Hematopoietic multipotent progenitor cell treated with erythropoietin and hydrocortisone succinate and interleukin-3 and kit ligand, for 15 days (in vitro differentiated cells): ENCODE measurements around the gene PHF23.
"Not testable (repeated sequence)": the region's sequence is repeated elsewhere in the genome, so short reads cannot be mapped to it uniquely, and the experiment has no call there.

Experiments
- DNase-seq: peaks from one replicate; pipeline ENCODE4 v3.0.0-alpha.2; 2015; ENCODE audit warnings: low spot score

The PHF23 gene

GRCh38 chr17:7258731-7259554 is 19.7 kb upstream of the PHF23 start:
- DNase-seq = peak; percentile 51

GRCh38 chr17:7256766-7257456 is 17.7 kb upstream of the PHF23 start:
- no peak for DNase-seq

DNA sequence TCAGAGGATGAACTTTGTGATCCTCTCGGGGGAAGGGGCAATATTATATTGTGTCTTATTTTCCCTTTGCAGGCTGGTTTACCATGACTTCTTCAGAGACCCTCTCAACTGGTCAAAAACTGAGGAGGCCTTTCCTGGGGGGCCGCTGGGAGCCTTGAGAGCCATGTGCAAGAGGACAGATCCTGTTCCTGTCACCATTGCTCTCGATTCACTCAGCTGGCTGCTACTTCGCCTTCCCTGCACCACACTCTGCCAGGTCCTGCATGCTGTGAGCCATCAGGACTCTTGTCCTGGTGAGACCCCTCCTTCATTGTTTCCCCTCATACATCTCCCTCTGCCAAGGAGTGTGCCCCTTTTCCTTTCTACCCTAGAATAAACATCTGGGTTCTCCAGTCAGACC is 15.3 kb upstream of the PHF23 start:
- DNase-seq = no peak

DNA sequence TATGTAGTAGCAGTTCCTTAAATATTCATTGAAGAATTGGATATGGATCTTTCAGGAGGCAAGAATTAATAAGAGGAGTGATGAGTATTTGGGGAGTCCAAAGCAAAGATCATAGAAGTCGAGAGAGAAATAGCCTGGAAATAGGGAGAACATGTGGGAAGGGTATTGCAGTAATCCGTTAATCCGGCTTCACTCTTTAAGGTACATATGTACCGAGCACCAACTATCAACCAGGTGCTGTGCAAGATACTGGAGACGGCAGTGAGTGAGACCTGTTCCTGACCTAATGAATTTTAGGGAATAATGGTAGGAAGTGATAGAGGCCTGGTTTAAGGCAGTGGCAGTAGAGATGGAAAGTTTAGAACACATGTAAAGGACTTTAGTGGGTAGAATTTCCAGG is 13.8 kb upstream of the PHF23 start:
- no peak for DNase-seq

GRCh38 chr17:7252176-7253043 is 13.2 kb upstream of the PHF23 start, which contains the start of gene ELP5:
ELP5 (plus strand) TSS chr17:7252215; CDS start chr17:7252551, 336 bp downstream.
- DNase-seq = peak; percentile 90

- DNase-seq = peak; percentile 99
Observed at GRCh38 chr17:7251661-7252175, 12.5 kb upstream of the PHF23 start, which contains the start of gene CTDNEP1. CTDNEP1 (minus strand) TSS chr17:7251734; CDS start chr17:7251296, 438 bp downstream.

GRCh38 chr17:7250695-7251627 is 11.7 kb upstream of the PHF23 start:
- peak; percentile 11 for DNase-seq

DNA sequence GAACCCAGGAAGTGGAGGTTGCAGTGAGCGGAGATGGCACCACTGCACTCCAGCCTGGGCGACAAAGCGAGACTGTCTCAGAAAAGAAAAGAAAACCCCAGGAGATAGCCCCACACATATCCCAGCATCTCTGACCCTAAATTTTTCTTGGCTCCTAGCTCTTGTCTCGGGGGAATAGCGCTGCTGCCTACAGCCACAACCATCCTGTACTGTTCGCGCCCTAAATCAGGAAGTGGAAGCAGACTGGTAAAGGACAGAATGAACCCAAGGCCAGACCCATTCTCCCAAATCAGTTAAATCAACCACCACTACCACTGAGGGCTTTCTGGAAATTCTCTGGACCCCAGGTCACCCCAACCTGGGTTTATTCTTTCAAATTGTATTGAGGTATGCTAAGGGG is 10.6 kb upstream of the PHF23 start:
- no peak for DNase-seq

GRCh38 chr17:7249214-7249613 is 10.0 kb upstream of the PHF23 start:
- no peak for DNase-seq

DNA sequence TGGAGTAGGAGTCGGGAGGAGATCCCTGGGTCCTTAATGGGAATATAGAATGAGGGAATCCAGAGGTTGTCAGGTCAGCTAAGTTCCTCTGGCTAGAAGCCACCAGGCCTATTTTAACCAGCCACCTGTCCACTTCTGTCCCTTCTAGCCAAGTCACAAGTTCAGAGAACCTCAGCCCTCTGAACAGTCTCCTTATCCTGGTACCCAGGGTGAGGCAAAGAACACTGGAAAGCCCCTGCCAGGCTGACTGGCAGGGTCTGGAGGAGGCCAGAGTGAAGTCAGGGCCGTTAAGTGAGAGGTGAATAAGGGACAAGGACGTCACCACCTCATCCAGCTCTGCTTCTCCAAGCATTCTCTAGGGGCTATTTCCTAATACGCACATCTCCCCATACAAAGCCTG is 9.5 kb upstream of the PHF23 start:
- no peak for DNase-seq

DNA sequence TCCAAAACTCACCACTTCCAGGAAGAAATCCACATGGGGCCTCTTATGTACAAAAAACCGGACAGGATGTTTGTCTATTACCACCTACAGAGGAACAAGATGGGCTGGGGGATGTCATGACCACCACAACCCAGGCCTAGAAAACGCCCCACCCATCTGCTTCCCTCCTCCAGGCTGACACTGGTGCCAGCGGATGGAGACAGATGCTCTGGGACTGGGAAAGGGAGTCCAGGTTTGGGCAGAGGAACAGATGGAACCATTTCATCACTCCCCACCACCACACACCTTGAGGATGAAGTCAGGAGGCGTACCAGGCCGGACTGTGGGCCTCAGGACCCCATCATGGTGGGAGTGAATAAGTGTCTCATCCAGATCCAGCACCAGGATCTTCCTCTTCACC is 7.5 kb upstream of the PHF23 start:
- no peak for DNase-seq

DNA sequence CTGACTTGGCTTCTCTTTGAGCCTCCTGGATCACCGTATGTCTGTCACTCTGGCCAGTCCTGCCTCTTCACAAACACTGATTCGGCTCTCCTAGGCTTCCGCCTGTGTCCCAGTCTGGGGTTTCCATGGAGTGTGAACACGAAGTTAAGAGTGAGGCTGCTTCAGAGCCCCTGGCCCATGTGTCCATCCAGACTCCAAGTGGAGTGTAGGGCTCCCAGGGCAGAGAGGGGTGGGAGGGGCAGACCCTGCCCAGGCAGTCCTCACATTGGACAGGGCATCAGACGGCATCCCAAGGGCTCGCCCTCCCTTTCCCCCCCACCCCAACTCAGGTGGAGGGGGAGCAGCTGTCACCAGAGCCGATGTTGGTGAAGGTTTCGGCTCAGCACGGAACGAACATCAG is 4.6 kb upstream of the PHF23 start:
- not testable (repeated sequence) for DNase-seq

- DNase-seq = no peak
Observed at GRCh38 chr17:7243453-7243729, 4.1 kb upstream of the PHF23 start.

GRCh38 chr17:7242717-7243452 is 3.6 kb upstream of the PHF23 start:
- DNase-seq = peak; percentile 97

DNA sequence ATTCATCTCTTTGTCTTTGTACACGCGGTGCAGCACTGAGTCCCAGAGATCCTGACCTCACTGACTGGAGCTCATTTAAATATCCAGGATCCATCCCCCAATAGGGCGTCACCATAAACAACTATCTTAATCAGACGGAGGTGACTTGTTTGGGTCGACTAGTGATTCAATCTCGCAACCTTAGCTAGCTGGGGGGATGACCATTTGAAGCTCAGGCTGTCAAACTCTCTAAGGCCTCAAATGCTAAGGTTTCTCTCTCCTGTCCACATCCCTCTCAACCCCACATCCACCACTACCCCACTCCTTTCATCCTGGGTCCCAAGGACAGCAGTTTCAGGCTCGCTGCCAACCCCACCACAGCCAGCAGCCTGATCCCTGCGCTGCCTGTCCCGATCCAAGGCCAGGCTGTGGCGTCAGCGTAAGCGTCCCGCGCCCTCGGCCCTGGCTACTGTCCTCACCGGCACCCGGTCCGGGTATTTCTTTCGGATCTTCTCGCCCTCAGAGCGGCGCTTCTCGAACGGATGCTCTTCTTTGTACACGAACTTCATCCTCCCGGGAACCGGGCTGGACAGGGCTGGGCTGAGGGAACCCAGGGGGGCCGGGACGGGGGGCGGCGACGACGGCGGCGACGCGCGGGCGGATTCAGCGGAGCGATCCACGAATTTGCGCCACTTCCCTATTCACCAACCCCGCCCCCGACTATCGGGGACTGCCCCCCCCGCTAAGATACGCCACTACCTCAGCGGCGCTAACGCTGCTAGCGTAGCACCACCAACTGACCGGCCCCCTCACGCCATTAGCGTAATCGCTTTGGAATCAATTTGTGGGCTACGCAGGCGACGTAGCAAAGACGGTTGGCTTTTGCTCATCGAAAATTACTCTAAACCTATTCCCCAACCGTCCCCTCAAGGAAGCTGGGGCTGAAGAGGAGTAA is 2.8 kb upstream of the PHF23 start, which contains the start of gene GABARAP:
GABARAP (minus strand) TSS at position 667 of the 934 bp plus-strand sequence; CDS start at position 548, 119 bp downstream.
- peak; percentile 97 for DNase-seq

DNA sequence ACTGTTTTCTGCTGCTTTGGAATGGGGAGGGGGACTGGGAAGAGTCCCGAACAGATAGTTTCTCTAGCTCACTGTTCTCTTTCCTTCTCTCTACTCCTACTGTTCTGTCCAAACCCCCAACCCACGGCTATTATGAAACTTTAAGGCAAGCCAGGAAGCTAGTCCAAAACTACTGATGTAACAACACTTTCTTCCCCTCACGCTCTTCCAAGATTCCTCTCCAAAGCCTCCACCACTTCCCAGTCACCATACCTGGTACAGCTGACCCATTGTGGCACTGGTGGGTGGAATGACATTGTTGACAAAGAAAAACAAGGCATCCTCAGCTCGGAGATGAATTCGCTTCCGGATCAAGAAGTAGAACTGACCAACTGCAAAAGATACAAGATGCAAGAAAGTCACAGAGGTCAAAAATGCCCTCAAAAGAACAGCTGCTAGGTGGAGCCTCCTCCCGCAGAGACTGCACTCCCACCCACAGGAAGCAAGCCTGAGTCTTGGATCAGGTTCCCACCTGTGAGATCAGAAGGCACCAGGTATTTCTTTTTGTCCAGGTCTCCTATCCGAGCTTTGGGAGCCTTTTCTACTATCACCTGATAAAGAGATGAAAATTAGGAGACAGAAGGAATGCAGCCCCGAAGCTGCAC is 2.0 kb upstream of the PHF23 start:
- no peak for DNase-seq

- DNase-seq = no peak
Observed at GRCh38 chr17:7240375-7240774, 1.1 kb upstream of the PHF23 start.

DNA sequence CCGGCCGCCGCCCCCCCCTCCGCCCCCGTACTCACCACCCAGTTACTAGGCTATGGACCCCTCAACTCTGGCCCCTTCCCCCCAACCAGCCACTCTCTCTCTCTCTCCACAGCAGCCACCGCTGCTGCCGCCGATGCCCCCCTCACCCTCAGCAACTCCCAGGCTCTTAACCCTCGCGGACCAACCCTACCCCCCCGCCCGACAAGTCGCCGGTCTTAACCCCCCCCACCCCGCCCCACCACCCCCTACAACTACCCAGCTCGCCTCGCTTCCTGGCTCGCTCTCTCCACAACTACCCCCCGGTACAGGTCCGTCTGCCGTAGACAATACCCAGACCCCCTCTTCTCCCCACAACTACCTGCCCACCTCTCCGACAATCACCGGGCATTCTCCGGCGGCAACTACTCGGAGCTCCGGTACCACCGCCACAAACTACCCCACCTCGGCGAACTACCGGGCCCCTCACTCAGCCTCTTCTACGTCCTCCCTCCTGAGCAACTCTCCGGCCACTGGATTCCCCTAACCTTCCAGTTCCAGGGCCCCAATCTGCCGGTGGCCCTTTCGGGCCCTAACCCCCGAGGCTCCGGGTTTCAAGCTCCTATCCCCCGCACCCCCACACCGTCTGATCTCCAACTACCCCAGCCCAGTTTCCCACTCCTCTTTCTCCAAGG is 702 bp downstream of the PHF23 start:
- peak; percentile 38 for DNase-seq
